Breast epithelium (tissue), 4 donors: ENCODE results near the gene WBP1L. TPM values are rescaled to one million over a fixed set of nuclear protein-coding genes. Genes with fewer than 3 reads are reported as not detected.
"Not testable (repeated sequence)": the region's sequence is repeated elsewhere in the genome, so short reads cannot be mapped to it uniquely, and the experiment has no call there.

Experiments
- DNase-seq, 2 donors: peaks; one replicate each; pipeline ENCODE4 v3.0.0-alpha.2; 2019; ENCODE audit warnings: low spot score in 2 of 2
- H3K27ac ChIP-seq, 2 donors: fragments of 200-600 bp; sonication (generic) in 1 of 2; one replicate each; pipeline ENCODE4 v1.5.1; 2016 to 2019; ENCODE audit warnings: mild to moderate bottlenecking in 1 of 2
- H3K27me3 ChIP-seq, 2 donors: fragments of 200-600 bp; sonication (generic) in 1 of 2; one replicate each; pipeline versions ENCODE4 v1.5.1 to v1.6.0; 2017 to 2019; ENCODE audit warnings: control low read depth in 1 of 2, mild to moderate bottlenecking in 1 of 2
- H3K36me3 ChIP-seq: fragments of 200-600 bp; one replicate; pipeline ENCODE4 v1.5.1; 2019
- H3K4me1 ChIP-seq, 2 donors: fragments of 200-600 bp; sonication (generic); one replicate each; pipeline ENCODE4 v1.5.1; 2016 to 2019; ENCODE audit warnings: control low read depth in 1 of 2
- H3K4me3 ChIP-seq, 3 donors: fragments of 200-600 bp; sonication (generic); 1 replicate in 2 of 3; 2 replicates in 1 of 3; pipeline ENCODE4 v1.5.1; 2016 to 2019; ENCODE audit warnings: mild to moderate bottlenecking in 3 of 3, moderate library complexity in 2 of 3
- H3K9me3 ChIP-seq, 2 donors: fragments of 200-600 bp; sonication (generic) in 1 of 2; one replicate each; pipeline ENCODE4 v1.5.1; 2016 to 2019; ENCODE audit warnings: control low read depth in 1 of 2
- POLR2A ChIP-seq: fragments of 450-650 bp; IDR thresholded peaks from one replicate; pipeline ENCODE4 v1.6.1; 2016; ENCODE audit warnings: antibody characterized with exemption, mild to moderate bottlenecking, moderate library complexity
- POLR2AphosphoS5 ChIP-seq, 3 donors: sonication (generic); formaldehyde crosslinking; IDR thresholded peaks; one replicate each; pipeline ENCODE4 v1.6.1; 2017; ENCODE audit warnings: antibody characterized with exemption in 3 of 3
- intact Hi-C: fragments of 100-400 bp; cut with DNase I; formaldehyde crosslinking; loops from one replicate; pipeline ENCODE4 v1.15.1; 2023; ENCODE audit warnings: low total_unique reads
- total RNA-seq, 3 donors: library from RNA; depleted of rRNA; stranded (reverse); fragments of >200 nt; gene quantifications; one replicate each; pipeline ENCODE4 v1.1.0, GENCODE V29; 2016
- TF ChIP-seq, protein P1 (sequence below), 3 donors: fragments of 450-650 bp; IDR thresholded peaks; one replicate each; pipeline ENCODE4 v1.5.1; 2016 to 2017; ENCODE audit warnings: antibody characterized with exemption in 3 of 3, mild to moderate bottlenecking in 3 of 3, moderate library complexity in 3 of 3

WBP1L gene
- total RNA-seq, 3 donors from 2014 or later = 114 to 174 (median 143) TPM

DNA sequence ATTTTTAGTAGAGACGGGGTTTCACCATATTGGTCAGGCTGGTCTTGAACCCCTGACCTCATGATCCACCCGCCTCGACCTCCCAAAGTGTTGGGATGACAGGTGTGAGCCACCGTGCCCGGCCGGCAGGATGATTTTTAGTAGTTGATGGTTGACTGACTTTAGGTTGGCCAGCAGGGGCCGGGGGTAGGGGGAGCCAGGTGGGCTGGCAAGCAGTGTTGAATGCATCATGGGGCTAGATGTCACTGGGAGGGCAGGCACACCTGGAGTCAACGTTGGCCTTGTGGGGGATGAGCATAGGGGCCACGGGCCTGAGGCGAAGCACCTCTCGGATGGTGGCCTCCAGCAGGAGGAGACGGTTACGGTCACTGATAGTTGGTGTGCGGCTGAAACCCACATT is 88.5 kb downstream of the WBP1L start:
- DNase-seq = no peak
- H3K9me3 ChIP-seq = no peaks in the 10 kb centered on the region
- H3K27ac ChIP-seq = no peak overlapping the region
- H3K36me3 ChIP-seq = no peaks in the 10 kb centered on the region
- intact Hi-C loops = no loop called here
- no peaks in the 10 kb centered on the region for H3K27me3 ChIP-seq
- H3K4me1 ChIP-seq = no peaks in the 10 kb centered on the region
- no peak for TF ChIP-seq POLR2A
- no peak for TF ChIP-seq POLR2AphosphoS5 (IDR thresholded peaks at IDR 0.05)
- TF ChIP-seq, protein P1, sequence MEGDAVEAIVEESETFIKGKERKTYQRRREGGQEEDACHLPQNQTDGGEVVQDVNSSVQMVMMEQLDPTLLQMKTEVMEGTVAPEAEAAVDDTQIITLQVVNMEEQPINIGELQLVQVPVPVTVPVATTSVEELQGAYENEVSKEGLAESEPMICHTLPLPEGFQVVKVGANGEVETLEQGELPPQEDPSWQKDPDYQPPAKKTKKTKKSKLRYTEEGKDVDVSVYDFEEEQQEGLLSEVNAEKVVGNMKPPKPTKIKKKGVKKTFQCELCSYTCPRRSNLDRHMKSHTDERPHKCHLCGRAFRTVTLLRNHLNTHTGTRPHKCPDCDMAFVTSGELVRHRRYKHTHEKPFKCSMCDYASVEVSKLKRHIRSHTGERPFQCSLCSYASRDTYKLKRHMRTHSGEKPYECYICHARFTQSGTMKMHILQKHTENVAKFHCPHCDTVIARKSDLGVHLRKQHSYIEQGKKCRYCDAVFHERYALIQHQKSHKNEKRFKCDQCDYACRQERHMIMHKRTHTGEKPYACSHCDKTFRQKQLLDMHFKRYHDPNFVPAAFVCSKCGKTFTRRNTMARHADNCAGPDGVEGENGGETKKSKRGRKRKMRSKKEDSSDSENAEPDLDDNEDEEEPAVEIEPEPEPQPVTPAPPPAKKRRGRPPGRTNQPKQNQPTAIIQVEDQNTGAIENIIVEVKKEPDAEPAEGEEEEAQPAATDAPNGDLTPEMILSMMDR (IDR thresholded peaks at IDR 0.05) = no peak
- H3K4me3 ChIP-seq = no peak overlapping the region

DNA sequence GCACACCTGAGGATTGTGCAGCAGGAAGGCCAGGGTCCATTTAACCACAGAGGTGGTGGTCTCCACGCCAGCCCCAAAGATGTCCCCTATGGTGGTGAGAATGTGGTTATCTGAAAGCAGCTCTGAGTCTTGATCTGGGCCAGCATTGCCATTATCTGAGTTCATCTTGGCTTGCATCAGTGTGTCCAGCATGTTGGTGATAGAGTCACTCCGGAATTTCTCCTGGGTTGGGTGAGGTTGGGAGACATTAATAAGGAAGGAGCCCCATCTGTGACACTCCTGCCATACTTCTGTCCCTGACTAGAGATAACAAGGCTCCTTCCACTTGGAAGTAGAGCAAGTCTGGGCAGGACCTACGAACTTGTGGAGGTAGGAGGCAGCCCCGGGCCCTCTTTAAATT is 89.2 kb downstream of the WBP1L start:
- no peak overlapping the region for H3K4me3 ChIP-seq
- no peaks in the 10 kb centered on the region for H3K27me3 ChIP-seq
- H3K36me3 ChIP-seq = no peaks in the 10 kb centered on the region
- no peak overlapping the region for H3K27ac ChIP-seq
- DNase-seq = no peak
- H3K4me1 ChIP-seq = no peaks in the 10 kb centered on the region
- TF ChIP-seq POLR2AphosphoS5 (IDR thresholded peaks at IDR 0.05) (no peak), POLR2A (no peak)
- TF ChIP-seq, protein P1 (IDR thresholded peaks at IDR 0.05) = no peak
- no peaks in the 10 kb centered on the region for H3K9me3 ChIP-seq
- intact Hi-C loops = no loop called here

DNA sequence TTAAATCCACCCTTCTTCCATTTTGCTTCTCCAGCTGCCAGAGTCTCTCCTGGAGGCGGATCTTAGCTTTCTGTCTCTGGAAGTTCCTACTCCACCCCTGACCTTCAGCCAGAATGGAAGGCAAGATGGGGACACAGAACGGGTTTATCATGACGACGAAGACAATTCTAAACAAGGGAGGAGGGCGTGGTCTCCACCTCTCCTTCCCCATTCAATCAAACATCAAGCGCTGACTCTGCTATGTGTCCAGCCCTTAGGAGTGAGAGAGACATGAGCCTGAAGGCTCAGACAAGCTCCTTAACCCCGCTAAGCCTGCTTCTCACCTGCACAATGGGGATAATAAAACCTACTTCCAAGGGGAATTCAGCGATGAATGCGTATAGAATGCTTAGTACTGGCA is 90.4 kb downstream of the WBP1L start:
- no peak for TF ChIP-seq POLR2A
- TF ChIP-seq, protein P1 (IDR thresholded peaks at IDR 0.05) = no peak
- no peak overlapping the region for H3K4me3 ChIP-seq
- DNase-seq = no peak

DNA sequence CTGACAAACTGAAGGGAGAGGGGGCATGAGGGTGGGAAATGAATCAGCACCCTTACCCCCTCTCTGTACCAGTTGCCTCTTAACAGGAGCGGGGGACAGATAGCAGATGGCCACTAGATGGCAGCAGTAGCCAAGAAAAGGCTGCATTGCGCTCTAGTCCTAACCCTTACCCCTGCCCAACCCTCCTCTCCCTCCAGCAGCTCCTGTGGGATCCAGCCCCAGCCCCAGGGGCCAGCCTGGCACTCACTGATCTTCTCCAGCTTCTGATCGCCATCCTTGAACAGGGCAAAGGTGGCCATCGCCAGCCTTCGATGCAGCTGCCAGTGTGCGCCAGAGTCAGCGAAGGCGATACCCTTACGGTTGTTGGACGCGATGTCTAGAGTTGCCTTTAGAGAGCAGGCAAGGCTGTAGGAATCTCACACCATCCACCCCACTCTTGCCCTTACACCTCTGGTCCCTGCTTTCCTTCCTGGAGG is 91.3 kb downstream of the WBP1L start:
- no peak overlapping the region for H3K4me3 ChIP-seq
- H3K4me1 ChIP-seq = no peaks in the 10 kb centered on the region
- no peaks in the 10 kb centered on the region for H3K36me3 ChIP-seq
- H3K27ac ChIP-seq = no peak overlapping the region
- intact Hi-C loops = no loop called here
- H3K27me3 ChIP-seq = no peaks in the 10 kb centered on the region
- H3K9me3 ChIP-seq = peaks cover 0 to 9% of the 10 kb centered on the region in 2 donors
- TF ChIP-seq, protein P1 (IDR thresholded peaks at IDR 0.05) = peak; percentile 30 to 78 (median 78)
- no peak for TF ChIP-seq POLR2AphosphoS5 (IDR thresholded peaks at IDR 0.05)
- peak; percentile 34 to 60 for DNase-seq

More for the DNA sequence above, 90.4 kb downstream of the WBP1L start:
- intact Hi-C loops = no loop called here
- Histone ChIP-seq H3K9me3 (peaks cover 0 to 9% of the 10 kb centered on the region in 2 donors), H3K27ac (no peak overlapping the region), H3K36me3 (no peaks in the 10 kb centered on the region), H3K4me1 (no peaks in the 10 kb centered on the region), H3K27me3 (no peaks in the 10 kb centered on the region)

DNA sequence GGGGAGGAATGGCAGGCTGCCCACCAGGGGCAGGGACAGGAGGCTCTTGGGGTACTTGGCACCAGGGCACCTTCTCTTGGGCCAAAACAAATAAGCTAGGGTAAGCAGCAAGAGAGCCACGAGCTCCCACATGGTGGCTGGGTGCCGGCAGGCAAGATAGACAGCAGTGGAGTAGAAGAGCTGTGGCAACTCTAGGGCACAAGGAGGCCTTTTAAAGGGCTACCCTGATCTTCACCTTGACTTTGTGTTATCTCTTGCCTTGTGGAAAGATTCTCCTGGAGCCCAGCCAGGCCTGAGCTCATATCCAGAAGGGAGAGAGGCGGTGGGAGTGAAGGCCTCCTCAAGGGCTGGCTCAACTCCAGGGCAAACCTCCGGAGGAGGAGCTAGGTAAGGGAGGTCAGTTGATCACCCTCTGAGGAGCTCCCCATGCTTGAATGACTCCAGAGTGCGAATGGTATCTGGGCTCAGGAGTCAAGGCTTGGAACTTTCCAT is 93.5 kb downstream of the WBP1L start, which contains the start of gene CYP17A1:
TSS of gene CYP17A1 (minus strand) at position 184 of the 492 bp plus-strand sequence. CDS start at position 132, 52 bp downstream.
- no peak for DNase-seq
- H3K27me3 ChIP-seq = no peaks in the 10 kb centered on the region
- no peak within 1 kb of the TSS for H3K4me3 ChIP-seq
- intact Hi-C loops = no loop called here
- no peak for TF ChIP-seq POLR2AphosphoS5 (IDR thresholded peaks at IDR 0.05)
- TF ChIP-seq, protein P1 (IDR thresholded peaks at IDR 0.05) = no peak
- H3K4me1 ChIP-seq = no peaks in the 10 kb centered on the region
- no peaks in the 10 kb centered on the region for H3K36me3 ChIP-seq
- peaks cover 0 to 9% of the 10 kb centered on the region in 2 donors for H3K9me3 ChIP-seq
- H3K27ac ChIP-seq = no peak within 1 kb of the TSS

DNA sequence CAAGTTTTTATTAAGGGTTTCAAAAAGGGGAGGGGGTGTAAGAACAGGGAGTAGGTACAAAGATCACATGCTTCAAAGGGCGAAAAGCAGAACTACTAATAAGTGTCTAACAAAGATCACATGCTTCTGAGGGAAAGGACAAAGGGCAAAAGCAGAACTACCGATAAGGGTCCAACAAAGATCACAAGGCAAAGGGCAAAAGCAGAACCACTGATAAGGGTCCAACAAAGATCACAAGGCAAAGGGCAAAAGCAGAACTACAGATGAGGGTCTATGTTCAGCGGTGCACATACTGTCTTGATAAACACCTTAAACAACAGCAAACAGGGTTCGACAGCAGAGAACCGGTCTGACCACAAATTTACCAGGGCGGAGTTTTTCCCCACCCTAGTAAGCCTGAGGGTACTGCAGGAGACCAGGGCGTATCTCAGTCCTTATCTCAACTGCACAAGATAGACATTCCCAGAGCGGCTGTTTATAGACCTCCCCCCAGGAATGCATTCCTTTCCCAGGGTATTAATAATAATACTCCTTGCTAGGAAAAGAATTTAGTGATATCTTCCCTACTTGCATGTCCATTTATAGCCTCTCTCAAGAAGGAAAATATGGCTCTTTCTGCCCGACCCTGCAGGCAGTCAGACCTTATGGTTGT is 94.7 kb downstream of the WBP1L start:
- H3K4me3 ChIP-seq, H3K4me1 ChIP-seq, H3K36me3 ChIP-seq, H3K27me3 ChIP-seq, H3K9me3 ChIP-seq, H3K27ac ChIP-seq, intact Hi-C loops, DNase-seq: not testable (repeated sequence)
